GM19240 (cell line): ENCODE results near the gene UBE2H.

Experiments
- DNase-seq: peaks from one replicate; pipeline ENCODE4 v3.0.0; 2011; ENCODE audit warnings: low spot score; ENCODE audit not compliant: insufficient read length

The UBE2H gene

DNA sequence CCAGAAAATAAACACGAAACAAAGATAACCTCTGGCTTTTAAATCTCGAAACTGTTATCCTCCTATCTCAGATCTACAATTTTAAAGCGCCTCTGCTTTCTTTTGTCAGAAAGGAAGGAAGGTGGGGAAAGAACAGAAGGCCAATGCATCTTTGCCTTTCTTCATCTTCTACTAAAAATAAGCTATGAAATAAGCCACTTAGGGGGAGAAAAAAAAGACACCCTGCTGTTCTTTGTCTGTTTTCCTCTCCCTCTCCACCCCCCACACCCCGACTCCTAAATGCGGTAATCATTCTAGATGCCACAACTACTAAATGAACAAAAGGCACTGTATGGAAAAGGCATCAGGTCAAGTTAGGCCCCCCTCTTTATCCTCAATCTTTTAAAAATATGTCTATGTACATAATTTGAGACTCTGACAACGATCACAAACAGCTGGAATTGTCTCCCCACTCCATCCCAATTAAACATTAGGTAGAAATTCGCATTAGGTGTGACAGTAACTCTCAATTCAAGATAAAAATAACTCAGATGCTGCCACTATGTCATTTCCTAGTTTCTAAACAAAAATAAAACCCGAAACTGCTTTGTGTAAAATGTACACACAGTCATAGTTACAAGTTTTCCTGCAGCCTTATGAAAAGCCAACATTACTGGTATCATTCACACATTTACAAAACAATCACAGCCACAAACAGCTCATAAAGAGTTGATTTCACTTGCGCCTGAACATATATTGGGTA, 2.4 kb downstream of the UBE2H start:
- DNase-seq = no peak

DNA sequence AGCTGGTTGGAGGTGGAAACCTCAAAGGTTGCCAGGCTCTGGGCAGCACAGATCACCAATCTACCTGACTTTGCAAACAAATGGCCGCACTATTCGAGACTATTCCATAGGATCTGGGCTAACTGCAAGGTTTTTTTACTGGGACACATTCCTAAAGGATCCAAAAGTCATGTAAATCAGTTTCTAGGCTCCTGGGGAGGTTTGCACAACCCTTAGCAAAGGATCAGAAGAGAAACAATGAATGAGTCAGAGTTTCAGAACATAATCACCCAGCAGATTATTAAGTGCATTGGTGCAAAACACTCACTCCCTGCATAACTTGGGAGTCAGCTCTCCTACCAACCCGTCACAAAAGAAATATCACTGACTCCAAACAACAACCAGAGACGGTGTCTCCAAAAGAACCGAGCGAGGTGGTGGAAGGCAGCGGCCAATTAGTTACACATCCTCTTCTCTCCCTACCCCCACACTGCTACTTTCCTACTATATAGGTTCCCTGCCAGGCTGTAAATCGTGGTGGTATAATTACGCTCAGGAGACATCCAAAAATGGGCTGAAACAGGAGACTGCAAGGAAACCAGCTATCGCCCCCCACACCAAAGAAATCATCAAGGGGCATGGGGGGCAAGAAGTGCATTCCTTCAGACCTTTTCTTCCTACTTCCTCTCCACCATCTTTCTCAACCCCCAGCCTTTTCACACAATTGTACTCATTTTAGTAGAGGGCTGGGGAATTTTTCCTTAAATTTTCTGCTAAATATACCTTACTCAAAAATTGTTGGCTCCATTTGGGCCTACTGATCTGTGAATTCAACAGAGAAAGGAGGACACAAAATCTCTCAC, 3.2 kb downstream of the UBE2H start:
- no peak for DNase-seq

- peak; percentile 72 for DNase-seq
Observed at GRCh38 chr7:129948877-129949291, 3.9 kb downstream of the UBE2H start.

DNA sequence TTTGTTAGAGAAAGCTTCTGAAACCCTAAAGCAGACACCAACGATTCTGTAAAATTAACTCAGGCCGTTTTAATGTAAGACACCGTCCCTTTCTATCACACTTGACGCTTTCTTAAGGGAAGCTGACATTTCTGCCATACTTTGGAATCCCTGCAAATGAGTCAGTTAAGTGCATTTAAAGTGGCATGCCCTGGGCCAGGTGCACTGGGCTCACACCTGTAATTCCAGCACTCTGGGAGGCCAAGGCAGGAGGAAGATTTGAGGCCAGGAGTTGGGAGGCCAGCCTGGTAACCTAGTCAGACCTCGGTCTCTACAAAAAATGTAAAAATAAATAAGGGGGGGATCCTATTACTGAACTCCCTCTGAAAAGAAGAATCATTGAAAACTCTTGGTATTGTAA, 4.4 kb downstream of the UBE2H start:
- no peak for DNase-seq

GRCh38 chr7:129947701-129948100, 5.1 kb downstream of the UBE2H start:
- DNase-seq = no peak

DNA sequence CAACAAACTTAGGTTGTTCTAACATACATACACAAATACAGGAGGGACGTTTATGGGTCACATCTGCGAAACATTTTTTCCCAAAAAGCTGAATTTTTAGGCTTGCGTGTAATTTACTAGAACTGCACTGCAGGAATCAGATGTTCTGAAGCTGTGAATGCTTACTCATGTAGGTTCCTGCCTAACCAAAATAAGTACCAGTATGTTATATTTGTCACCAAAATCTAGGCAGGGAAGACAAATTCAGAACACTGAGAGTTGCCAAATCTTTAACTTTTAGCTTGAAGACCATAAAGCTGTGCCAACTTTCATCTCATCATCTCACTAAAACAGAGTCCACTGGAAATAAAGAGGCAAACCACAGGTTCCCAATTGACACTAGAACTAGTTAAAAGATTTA, 5.7 kb downstream of the UBE2H start:
- DNase-seq = no peak

DNA sequence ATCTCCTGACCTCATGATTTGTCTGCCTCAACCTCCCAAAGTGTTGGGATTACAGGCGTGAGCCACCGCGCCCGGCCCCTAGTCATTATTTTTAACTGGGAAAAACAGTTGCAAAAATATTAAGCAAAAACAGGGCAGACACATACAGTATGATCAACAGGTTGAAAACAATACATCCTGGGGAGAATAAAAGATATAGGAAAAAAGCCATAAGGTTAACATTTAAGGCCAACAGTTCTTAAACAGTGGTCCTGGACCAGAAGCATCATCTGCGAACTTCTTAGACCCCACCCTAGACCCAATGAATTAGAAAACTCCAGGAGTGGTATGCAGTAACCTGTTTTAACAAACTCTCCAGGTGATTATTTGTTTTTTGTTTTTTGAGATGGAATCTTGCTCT, 6.5 kb downstream of the UBE2H start:
- DNase-seq = no peak

DNA sequence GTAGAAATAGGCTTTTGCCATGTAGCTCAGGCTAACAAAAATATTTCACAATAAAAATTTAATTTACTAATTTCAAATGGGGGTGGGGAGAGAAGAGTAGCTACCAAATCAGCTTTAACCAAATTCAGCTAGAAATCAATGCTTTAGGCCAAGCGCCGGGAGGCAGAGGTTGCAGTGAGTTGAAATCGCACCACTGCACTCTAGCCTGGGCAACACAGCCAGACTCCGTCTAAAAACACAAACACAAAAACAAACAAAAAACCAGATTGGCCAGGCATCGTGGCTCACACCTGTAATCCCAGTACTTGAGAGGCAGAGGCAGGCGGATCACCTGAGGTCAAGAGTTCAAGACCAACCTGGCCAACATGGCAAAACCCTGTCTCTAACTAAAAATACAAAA, 9.4 kb downstream of the UBE2H start:
- DNase-seq = no peak

DNA sequence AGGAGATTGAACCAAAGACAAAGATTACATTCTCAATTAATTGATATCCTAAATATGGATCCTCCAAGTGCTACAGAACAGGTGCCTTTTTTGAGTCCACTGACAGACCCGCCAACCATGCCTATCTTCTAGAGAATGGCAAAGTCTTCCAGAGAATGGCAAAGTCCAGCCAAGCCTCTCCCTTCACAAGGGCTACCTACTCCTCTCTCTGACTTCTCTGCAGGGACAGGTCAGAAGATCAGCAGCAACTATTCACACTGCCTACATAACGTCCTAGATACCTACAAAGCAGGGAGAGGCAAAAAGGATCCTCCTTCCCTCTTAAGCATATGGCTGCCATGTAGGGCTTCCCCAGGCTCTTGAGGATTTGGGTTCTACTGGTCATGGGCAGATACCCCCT, 12.4 kb downstream of the UBE2H start:
- DNase-seq = no peak

- DNase-seq = no peak
Observed at GRCh38 chr7:129939881-129940280, 12.9 kb downstream of the UBE2H start.

GRCh38 chr7:129933627-129934026, 19.1 kb downstream of the UBE2H start:
- DNase-seq = no peak

DNA sequence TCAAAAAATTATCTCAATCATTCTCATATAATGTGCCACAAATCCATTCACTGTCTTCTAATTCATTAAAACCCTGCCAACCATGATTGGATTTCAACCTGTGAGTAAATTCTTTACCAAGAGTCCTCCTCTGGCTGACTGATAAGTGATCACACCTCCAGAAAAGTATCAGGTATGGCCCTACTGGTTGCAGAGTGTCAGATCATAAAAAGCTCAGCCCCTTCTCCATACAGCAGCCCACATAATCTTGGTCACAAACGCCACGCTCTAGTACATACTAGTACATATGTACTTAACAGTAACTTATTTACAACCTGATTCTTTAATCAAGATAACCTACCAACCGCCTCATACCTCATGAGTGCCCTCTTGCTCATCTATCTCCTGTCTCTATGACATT, 26.1 kb downstream of the UBE2H start:
- no peak for DNase-seq

- DNase-seq = no peak
Observed at GRCh38 chr7:129925416-129926002, 27.3 kb downstream of the UBE2H start.

GRCh38 chr7:129924602-129925001, 28.2 kb downstream of the UBE2H start:
- no peak for DNase-seq

GRCh38 chr7:129923709-129924108, 29.1 kb downstream of the UBE2H start:
- DNase-seq = no peak

DNA sequence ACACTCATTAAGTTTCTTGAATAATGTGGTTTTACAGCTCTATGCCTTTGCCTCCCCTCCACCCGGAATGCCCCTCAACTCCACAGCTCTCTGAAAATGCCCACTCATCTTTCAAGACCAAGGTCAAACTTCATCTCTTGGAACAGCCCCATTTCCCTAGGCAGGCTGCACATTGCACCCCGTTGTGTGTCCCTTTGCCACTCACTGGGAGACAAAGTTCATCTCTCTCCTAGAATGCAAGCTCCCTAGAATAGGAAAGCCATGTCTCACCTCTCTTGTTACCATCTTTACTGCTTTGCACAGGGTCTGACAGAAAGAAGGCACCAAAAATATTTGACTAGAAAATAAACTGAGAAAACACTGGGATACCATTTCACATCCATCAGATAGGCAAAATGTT, 33.3 kb downstream of the UBE2H start:
- DNase-seq = no peak

DNA sequence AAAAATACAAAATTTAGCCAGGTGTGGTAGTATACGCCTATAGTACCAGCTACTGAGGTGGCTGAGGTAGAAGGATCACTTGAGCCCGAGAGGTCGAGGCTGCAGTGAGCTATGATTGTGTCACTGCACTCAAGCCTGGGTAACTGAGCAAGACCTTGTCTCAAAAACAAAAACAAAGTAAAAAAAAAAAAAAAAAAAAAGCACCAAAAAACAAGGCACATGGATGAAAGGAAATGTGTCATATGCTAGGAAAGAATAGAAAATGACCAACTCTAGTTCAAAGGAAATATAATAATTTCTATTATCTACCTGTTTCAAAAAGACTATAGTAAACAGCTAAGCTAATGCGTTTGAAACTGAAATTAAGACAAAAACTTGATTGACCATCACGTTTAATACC, 33.8 kb downstream of the UBE2H start:
- no peak for DNase-seq

- no peak for DNase-seq
Observed at GRCh38 chr7:129917934-129918333, 34.8 kb downstream of the UBE2H start.

DNA sequence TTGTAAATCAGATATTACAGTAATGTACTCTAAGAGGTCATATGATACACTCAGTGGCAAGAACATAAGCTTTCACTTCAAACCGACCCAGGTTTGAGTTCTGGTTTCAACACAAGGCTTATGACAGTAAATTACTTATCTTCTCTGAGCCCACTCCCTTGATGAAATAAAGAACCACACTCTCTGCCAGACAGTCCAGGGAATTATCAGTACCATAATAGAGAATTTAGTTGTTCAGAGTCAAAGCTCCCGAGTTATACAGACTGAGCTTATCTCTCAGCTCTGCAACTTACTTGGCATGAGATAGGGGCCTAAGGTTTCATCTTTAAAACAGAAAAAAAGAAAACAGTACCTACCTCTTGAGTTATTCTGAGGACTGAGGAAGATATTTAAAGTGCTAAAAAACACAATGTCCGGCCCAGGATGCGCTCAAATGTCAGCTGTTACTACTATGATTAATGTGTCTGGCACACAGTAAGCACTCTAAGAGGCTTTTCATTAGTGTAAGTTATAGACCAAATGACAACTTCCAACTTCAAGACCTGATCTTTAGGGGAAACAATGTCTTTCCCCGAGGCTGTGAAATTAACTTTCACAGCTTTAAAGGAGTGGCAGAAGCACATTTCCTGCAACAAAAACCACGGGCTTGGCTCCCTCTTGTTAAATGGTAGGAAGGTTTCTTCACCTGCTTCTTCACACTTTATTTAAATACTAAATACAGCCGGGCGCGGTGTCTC, 38.1 kb downstream of the UBE2H start:
- no peak for DNase-seq

DNA sequence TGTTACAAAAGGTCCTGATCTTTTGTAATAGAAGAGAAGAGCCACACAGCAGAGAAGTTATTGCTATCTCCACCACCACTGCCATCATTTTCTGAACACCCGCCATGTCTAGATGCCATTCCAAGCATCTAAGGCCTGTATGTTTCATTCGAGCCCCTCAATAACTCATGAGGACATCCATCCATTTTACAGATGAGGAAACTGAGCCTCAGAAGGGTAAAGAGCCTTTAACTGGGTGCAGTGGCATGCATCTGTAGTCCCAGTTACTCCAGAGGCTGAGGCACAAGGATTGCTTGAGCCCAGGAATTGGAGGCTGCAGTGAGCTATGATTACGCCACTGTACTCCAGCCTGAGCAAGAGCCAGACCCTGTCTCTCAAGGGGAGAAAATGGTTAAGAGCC, 39.3 kb downstream of the UBE2H start:
- DNase-seq = no peak

DNA sequence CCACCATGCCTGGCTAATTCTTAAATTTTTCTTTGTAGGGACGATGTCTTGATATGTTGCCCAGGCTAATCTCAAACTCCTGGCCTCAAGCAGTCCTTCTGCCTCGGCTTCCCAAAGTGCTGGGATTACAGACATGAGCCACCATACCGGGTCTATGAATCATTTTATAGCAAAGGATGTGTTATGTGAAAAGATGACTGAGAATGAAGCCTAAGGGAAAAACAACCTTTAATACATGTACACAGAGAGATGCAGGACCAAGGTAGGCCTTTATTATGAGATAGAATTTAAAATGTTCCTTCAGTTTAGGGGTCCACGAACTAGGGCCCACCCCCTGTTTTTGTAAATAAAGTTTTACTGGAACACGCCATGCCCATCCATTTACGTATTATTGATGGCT, 41.0 kb downstream of the UBE2H start:
- no peak for DNase-seq

- DNase-seq = no peak
Observed at GRCh38 chr7:129909669-129910068, 43.1 kb downstream of the UBE2H start.
